Neural progenitor cell (in vitro differentiated cells): ENCODE results near the gene ADCY2.

Experiments
- EZH2 ChIP-seq: fragments of 200-600 bp; sonication (generic); IDR thresholded peaks from 2 replicates; pipeline ENCODE4 v1.6.1; 2017; ENCODE audit warnings: antibody characterized with exemption, mild to moderate bottlenecking, moderate library complexity
- EZH2phosphoT487 ChIP-seq: fragments of 200-600 bp; sonication (generic); IDR thresholded peaks from 2 replicates; pipeline ENCODE4 v1.6.1; 2017; ENCODE audit warnings: antibody characterized with exemption
- TF ChIP-seq, protein P1 (sequence below): fragments of 200-600 bp; sonication (generic); IDR thresholded peaks from 2 replicates; pipeline ENCODE4 v1.5.1; 2017; ENCODE audit warnings: antibody characterized with exemption, mild to moderate bottlenecking

DNA sequence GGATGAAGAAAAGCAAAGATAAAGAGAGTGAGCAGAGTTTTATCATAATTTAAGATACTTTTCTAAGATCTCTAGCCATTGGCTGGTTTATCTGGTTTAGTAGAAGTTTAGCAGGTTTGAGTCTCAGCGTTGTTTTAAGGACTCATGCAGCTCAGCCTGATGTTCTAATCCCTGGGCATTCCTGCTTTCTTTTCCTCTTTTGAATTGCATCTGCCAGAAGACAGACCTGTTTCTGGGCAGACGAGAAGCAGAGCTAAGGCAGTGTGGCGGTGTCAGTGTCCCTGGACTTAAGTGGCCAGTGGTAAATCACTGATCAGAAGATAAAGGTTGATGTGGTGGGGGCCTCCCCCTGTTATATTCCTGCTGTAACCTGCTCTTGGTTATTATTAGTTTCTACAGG lies 138.6 kb downstream of the ADCY2 start:
- TF ChIP-seq, protein P1, sequence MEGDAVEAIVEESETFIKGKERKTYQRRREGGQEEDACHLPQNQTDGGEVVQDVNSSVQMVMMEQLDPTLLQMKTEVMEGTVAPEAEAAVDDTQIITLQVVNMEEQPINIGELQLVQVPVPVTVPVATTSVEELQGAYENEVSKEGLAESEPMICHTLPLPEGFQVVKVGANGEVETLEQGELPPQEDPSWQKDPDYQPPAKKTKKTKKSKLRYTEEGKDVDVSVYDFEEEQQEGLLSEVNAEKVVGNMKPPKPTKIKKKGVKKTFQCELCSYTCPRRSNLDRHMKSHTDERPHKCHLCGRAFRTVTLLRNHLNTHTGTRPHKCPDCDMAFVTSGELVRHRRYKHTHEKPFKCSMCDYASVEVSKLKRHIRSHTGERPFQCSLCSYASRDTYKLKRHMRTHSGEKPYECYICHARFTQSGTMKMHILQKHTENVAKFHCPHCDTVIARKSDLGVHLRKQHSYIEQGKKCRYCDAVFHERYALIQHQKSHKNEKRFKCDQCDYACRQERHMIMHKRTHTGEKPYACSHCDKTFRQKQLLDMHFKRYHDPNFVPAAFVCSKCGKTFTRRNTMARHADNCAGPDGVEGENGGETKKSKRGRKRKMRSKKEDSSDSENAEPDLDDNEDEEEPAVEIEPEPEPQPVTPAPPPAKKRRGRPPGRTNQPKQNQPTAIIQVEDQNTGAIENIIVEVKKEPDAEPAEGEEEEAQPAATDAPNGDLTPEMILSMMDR = no peak
- TF ChIP-seq EZH2phosphoT487 (no peak), EZH2 (no peak)
